ENCODE data around the gene GPR161. TPM values are rescaled to one million over a fixed set of nuclear protein-coding genes. Genes with fewer than 3 reads are reported as not detected.

GPR161 gene
- total and polyA plus RNA-seq, 2 donors (not counting 1 experiment from before 2014, with no cell fraction given), result 0.07 to 0.22 TPM

GRCh38 chr1:168148916-168149315, 12.2 kb upstream of the GPR161 start:
- WGBS (ENCODE audit: insufficient coverage), result no CpG with 5 or more reads among the region's 4 CpGs
- no peaks in the 10 kb centered on the region for H4K20me1 ChIP-seq (ENCODE audit: control insufficient read depth, insufficient read depth, low read length, poor library complexity, severe bottlenecking)
- peak overlapping the region in 1 of 5 experiments; percentile 45 for H3K4me3 ChIP-seq (ENCODE audit: control extremely low read depth in 1 of 5, extremely low read depth in 1 of 5, insufficient read depth in 1 of 5, low read depth in 2 of 5, low read length in 4 of 5)
- peaks cover 10 to 13% of the 10 kb centered on the region in 2 donors for H3K4me1 ChIP-seq (ENCODE audit: control insufficient read depth in 2 of 2, insufficient read depth in 2 of 2, low read length in 2 of 2)
- no peak for ATAC-seq (ENCODE audit: low read depth)
- H3K4me2 ChIP-seq (replicated peaks; ENCODE audit: low read depth, low read length, poor library complexity, severe bottlenecking), result peak overlapping the region; percentile 58
- H3K79me2 ChIP-seq (ENCODE audit: control insufficient read depth, insufficient read depth, low read length), result no peaks in the 10 kb centered on the region
- H3K9me3 Mint-ChIP-seq (ENCODE audit: insufficient read depth), result no peaks in the 10 kb centered on the region
- H3K9ac ChIP-seq (ENCODE audit: low read length), result peak overlapping the region; percentile 49
- no peak for TF ChIP-seq EZH2 (IDR thresholded peaks at IDR 0.05; ENCODE audit: borderline replicate concordance, insufficient read depth, low read depth, low read length, poor library complexity, severe bottlenecking)
- no peak for TF ChIP-seq CTCF (IDR thresholded peaks at IDR 0.05)
- DNase-seq, result peak; percentile 55
- H3K9me3 ChIP-seq (ENCODE audit: control extremely low read depth in 1 of 3, control insufficient read depth in 2 of 3, insufficient read depth in 1 of 3, low read length in 2 of 3), result no peaks in the 10 kb centered on the region
- H3K27me3 ChIP-seq (replicated peaks in 1 of 4; ENCODE audit: control extremely low read depth in 1 of 4, control insufficient read depth in 3 of 4, insufficient read depth in 4 of 4, low read length in 3 of 4), result no peaks in the 10 kb centered on the region
- H3K4me3 Mint-ChIP-seq, result no peak overlapping the region
- H3K27ac ChIP-seq (ENCODE audit: low read length in 2 of 2), result peak overlapping the region in 1 of 2 donors; percentile 57
- H3K36me3 ChIP-seq (replicated peaks in 1 of 2; ENCODE audit: control extremely low read depth in 1 of 2, control insufficient read depth in 1 of 2, extremely low read depth in 1 of 2, insufficient read depth in 2 of 2, low read length in 1 of 2), result no peaks in the 10 kb centered on the region
- peak overlapping the region; percentile 32 for H3K27ac Mint-ChIP-seq
- no peaks in the 10 kb centered on the region for H3K27me3 Mint-ChIP-seq
- H3K4me1 Mint-ChIP-seq, result peaks cover 14% of the 10 kb centered on the region
- H2AFZ ChIP-seq (ENCODE audit: insufficient read depth, low read depth, low read length, poor library complexity, severe bottlenecking), result no peak overlapping the region
- CTCF ChIA-PET, result no interaction called here
- intact Hi-C loops (cut with micrococcal nuclease), result no loop called here
- POLR2A ChIA-PET, result no interaction called here

GRCh38 chr1:168146626-168147025, 9.9 kb upstream of the GPR161 start:
- CTCF ChIA-PET, result no interaction called here
- POLR2A ChIA-PET, result no interaction called here

More at GRCh38 chr1:168146626-168147025, 9.9 kb upstream of the GPR161 start:
- 100% methylated on average over 8 of the region's 11 CpGs for WGBS (ENCODE audit: insufficient coverage)
- Histone ChIP-seq H3K4me1 (ENCODE audit: control insufficient read depth in 2 of 2, insufficient read depth in 2 of 2, low read length in 2 of 2) (peaks cover 10 to 13% of the 10 kb centered on the region in 2 donors), H3K27ac (ENCODE audit: low read length in 2 of 2) (no peak overlapping the region), H3K27me3 (replicated peaks in 1 of 4; ENCODE audit: control extremely low read depth in 1 of 4, control insufficient read depth in 3 of 4, insufficient read depth in 4 of 4, low read length in 3 of 4) (no peaks in the 10 kb centered on the region), H3K4me2 (replicated peaks; ENCODE audit: low read depth, low read length, poor library complexity, severe bottlenecking) (no peak overlapping the region), H4K20me1 (ENCODE audit: control insufficient read depth, insufficient read depth, low read length, poor library complexity, severe bottlenecking) (no peaks in the 10 kb centered on the region), H3K79me2 (ENCODE audit: control insufficient read depth, insufficient read depth, low read length) (no peaks in the 10 kb centered on the region), H3K9me3 (ENCODE audit: control extremely low read depth in 1 of 3, control insufficient read depth in 2 of 3, insufficient read depth in 1 of 3, low read length in 2 of 3) (no peaks in the 10 kb centered on the region), H3K4me3 (ENCODE audit: control extremely low read depth in 1 of 5, extremely low read depth in 1 of 5, insufficient read depth in 1 of 5, low read depth in 2 of 5, low read length in 4 of 5) (no peak overlapping the region), H2AFZ (ENCODE audit: insufficient read depth, low read depth, low read length, poor library complexity, severe bottlenecking) (no peak overlapping the region), H3K36me3 (replicated peaks in 1 of 2; ENCODE audit: control extremely low read depth in 1 of 2, control insufficient read depth in 1 of 2, extremely low read depth in 1 of 2, insufficient read depth in 2 of 2, low read length in 1 of 2) (no peaks in the 10 kb centered on the region), H3K9ac (ENCODE audit: low read length) (no peak overlapping the region)
- Mint-ChIP-seq H3K4me3 (no peak overlapping the region), H3K4me1 (peaks cover 14% of the 10 kb centered on the region), H3K27ac (no peak overlapping the region), H3K9me3 (ENCODE audit: insufficient read depth) (no peaks in the 10 kb centered on the region), H3K27me3 (no peaks in the 10 kb centered on the region)
- intact Hi-C loops (cut with micrococcal nuclease), result no loop called here
- no peak for DNase-seq
- TF ChIP-seq CTCF (IDR thresholded peaks at IDR 0.05) (no peak), EZH2 (IDR thresholded peaks at IDR 0.05; ENCODE audit: borderline replicate concordance, insufficient read depth, low read depth, low read length, poor library complexity, severe bottlenecking) (no peak)
- no peak for ATAC-seq (ENCODE audit: low read depth)
